ENCODE data around the gene OR8B4. TPM values are rescaled to one million over a fixed set of nuclear protein-coding genes. Genes with fewer than 3 reads are reported as not detected.
"Not testable (repeated sequence)": the region's sequence is repeated elsewhere in the genome, so short reads cannot be mapped to it uniquely, and the experiment has no call there.

Gene OR8B4
- total RNA-seq, 4 donors from 2014 or later = not detected

GRCh38 chr11:124384399-124384798, 40.3 kb downstream of the OR8B4 start, which contains the start of gene OR8B2:
Gene OR8B2 (minus strand): TSS chr11:124384499. CDS start chr11:124383343, 1,156 bp downstream.
- no peak for TF ChIP-seq CTCF (IDR thresholded peaks at IDR 0.05)
- ATAC-seq (ENCODE audit: low FRiP score) (no peak), DNase-seq (ENCODE audit: low spot score) (no peak)

- not testable (repeated sequence) for ATAC-seq (ENCODE audit: low FRiP score)
Observed at GRCh38 chr11:124382857-124383256, 41.8 kb downstream of the OR8B4 start.

GRCh38 chr11:124380585-124380984, 44.1 kb downstream of the OR8B4 start:
- DNase-seq (ENCODE audit: low spot score) (no peak), ATAC-seq (ENCODE audit: low FRiP score) (no peak)
- TF ChIP-seq CTCF (IDR thresholded peaks at IDR 0.05) = no peak

More at GRCh38 chr11:124382857-124383256, 41.8 kb downstream of the OR8B4 start:
- DNase-seq (ENCODE audit: low spot score) = not testable (repeated sequence)

GRCh38 chr11:124376280-124376679, 48.4 kb downstream of the OR8B4 start:
- ATAC-seq (ENCODE audit: low FRiP score) (no peak), DNase-seq (ENCODE audit: low spot score) (no peak)
- no peak for TF ChIP-seq CTCF (IDR thresholded peaks at IDR 0.05)

Other genes with a start within 250 kb of the OR8B4 start
- not detected for gene OR10D3, start 241.5 kb downstream of the OR8B4 start, total RNA-seq
- gene OR8G1, start 183.8 kb downstream of the OR8B4 start, total RNA-seq = not detected
- gene OR8G5, start 168.5 kb downstream of the OR8B4 start, total RNA-seq = not detected
- not detected for gene OR8D1, start 110.9 kb downstream of the OR8B4 start, total RNA-seq
- gene OR8D2, start 104.7 kb downstream of the OR8B4 start, total RNA-seq = not detected
- gene OR8B2, start 40.4 kb downstream of the OR8B4 start, total RNA-seq = not detected
- gene OR8B3, start 25.8 kb downstream of the OR8B4 start, total RNA-seq = not detected
- not detected for gene OR8B8, start 20.8 kb upstream of the OR8B4 start, total RNA-seq
- not detected for gene OR8B12, start 118.8 kb upstream of the OR8B4 start, total RNA-seq
- gene OR8A1, start 145.1 kb upstream of the OR8B4 start, total RNA-seq = not detected
- not detected for gene PANX3, start 186.6 kb upstream of the OR8B4 start, total RNA-seq
- 10 to 100 TPM; 28.6 to 40.7 (median 32.3) TPM for gene TBRG1, start 198.0 kb upstream of the OR8B4 start, total RNA-seq
- 10 to 100 TPM; 14.7 to 24.9 (median 20.0) TPM for gene SIAE, start 248.9 kb upstream of the OR8B4 start, total RNA-seq
- gene SPA17, start 249.0 kb upstream of the OR8B4 start, total RNA-seq = 1 to 10 TPM; 2.8 to 4.8 (median 4.3) TPM